A549 (cell line): ENCODE data around the gene CMTM4. TPM values are rescaled to one million over a fixed set of nuclear protein-coding genes. Genes with fewer than 3 reads are reported as not detected.
"Not testable (repeated sequence)": the region's sequence is repeated elsewhere in the genome, so short reads cannot be mapped to it uniquely, and the experiment has no call there.

Source experiments
- ATAC-seq, 2 experiments: fragments of 200-7000 bp in 1 of 2; fragments of >200 bp in 1 of 2; cut with Nextera tagmentation in 1 of 2; cut with Tn5 transposase in 1 of 2; 3 replicates each; pipeline versions ENCODE4 v1.8.0 to v1.9.1; 2018 to 2020; ENCODE audit warnings: mild to moderate bottlenecking in 1 of 2, moderate library complexity in 1 of 2
- CTCF ChIA-PET: fragments of 300-600 bp; sonication (Branson Sonifier 250); formaldehyde crosslinking; extraction: SDS; loops from one replicate; lab custom pipeline; 2021; ENCODE audit warnings: antibody characterized with exemption, inconsistent platforms; lab: Yijun Ruan, JAX
- POLR2A ChIA-PET: fragments of 350-600 bp; formaldehyde crosslinking; extraction: SDS; loops from one replicate; lab custom pipeline; 2021; ENCODE audit warnings: antibody characterized with exemption, inconsistent platforms; lab: Yijun Ruan, JAX
- DNase-seq, 2 experiments: peaks; one replicate each; pipeline versions ENCODE4 v3.0.0 to v3.0.0-alpha.2; 2011 to 2016; ENCODE audit warnings: low read depth in 1 of 2, low spot score in 1 of 2
- FAIRE-seq: peaks from 2 replicates; lab custom pipeline; 2011; peaks lifted over from hg19 to GRCh38; lab: Jason Lieb, UNC
- H3K27ac ChIP-seq, 2 experiments: fragments of >200 bp; sonication (Bioruptor Twin); formaldehyde crosslinking; 3 replicates each; pipeline ENCODE4 v1.5.1; 2016 to 2017
- H3K4me1 ChIP-seq: fragments of >200 bp; sonication (Bioruptor Twin); formaldehyde crosslinking; 3 replicates; pipeline ENCODE4 v1.6.1; 2016
- H3K4me2 ChIP-seq: fragments of >200 bp; sonication (Bioruptor Twin); formaldehyde crosslinking; 3 replicates; pipeline ENCODE4 v1.6.1; 2016
- H3K4me3 ChIP-seq: fragments of >200 bp; sonication (Bioruptor Twin); formaldehyde crosslinking; 3 replicates; pipeline ENCODE4 v1.5.1; 2016
- H3K9me3 ChIP-seq: fragments of >200 bp; sonication (Bioruptor Twin); formaldehyde crosslinking; 3 replicates; pipeline ENCODE4 v1.6.1; 2016
- CBX8 ChIP-seq: fragments of 200-600 bp; sonication (generic); IDR thresholded peaks from 2 replicates; pipeline ENCODE4 v1.6.1; 2016
- CHD2 ChIP-seq: fragments of 150-350 bp; IDR thresholded peaks from 2 replicates; pipeline ENCODE4 v1.6.1; 2014; ENCODE audit warnings: low read length; ENCODE audit not compliant: partially characterized antibody
- EHF ChIP-seq: fragments of 250-450 bp; sonication (Bioruptor Pico); IDR thresholded peaks from 2 replicates; pipeline ENCODE4 v1.5.0; 2020; ENCODE audit warnings: mild to moderate bottlenecking
- ESRRA ChIP-seq: fragments of 150-350 bp; IDR thresholded peaks from 2 replicates; pipeline ENCODE4 v1.6.1; 2014; ENCODE audit warnings: mild to moderate bottlenecking, low read length, borderline replicate concordance
- FOSB ChIP-seq: fragments of 250-450 bp; sonication (Bioruptor Pico); IDR thresholded peaks from 2 replicates; pipeline ENCODE4 v1.5.0; 2020; ENCODE audit warnings: mild to moderate bottlenecking, moderate library complexity
- FOSL2 ChIP-seq, 2 experiments: fragments of 450-650 bp in 1 of 2; fragments of >200 bp in 1 of 2; sonication (Bioruptor Twin) in 1 of 2; formaldehyde crosslinking; IDR thresholded peaks; 2 replicates each; pipeline versions ENCODE4 v1.5.0 to v1.6.1; 2016 to 2020; ENCODE audit warnings: mild to moderate bottlenecking in 1 of 2, moderate library complexity in 1 of 2
- FOXS1 ChIP-seq: fragments of 250-450 bp; sonication (Bioruptor Pico); IDR thresholded peaks from 2 replicates; pipeline ENCODE4 v1.5.0; 2020; ENCODE audit warnings: mild to moderate bottlenecking, moderate library complexity
- JUN ChIP-seq, 2 experiments: fragments of >200 bp; sonication (Bioruptor Twin); formaldehyde crosslinking; IDR thresholded peaks; 2 replicates in 1 of 2; 3 replicates in 1 of 2; pipeline ENCODE4 v1.6.1; 2016 to 2017
- KDM1A ChIP-seq: fragments of 200-600 bp; sonication (generic); IDR thresholded peaks from 2 replicates; pipeline ENCODE4 v1.6.1; 2016; ENCODE audit warnings: low read depth, mild to moderate bottlenecking
- KDM5A ChIP-seq: fragments of 200-600 bp; sonication (generic); IDR thresholded peaks from 2 replicates; pipeline ENCODE4 v1.6.1; 2016; ENCODE audit warnings: antibody characterized with exemption, mild to moderate bottlenecking
- MAFK ChIP-seq: fragments of 450-650 bp; IDR thresholded peaks from 2 replicates; pipeline ENCODE4 v1.6.1; 2014; ENCODE audit not compliant: partially characterized antibody
- MAZ ChIP-seq: fragments of 150-350 bp; IDR thresholded peaks from 2 replicates; pipeline ENCODE4 v1.6.1; 2014; ENCODE audit warnings: antibody characterized with exemption, low read depth, low read length, borderline replicate concordance
- NFE2L2 ChIP-seq: fragments of 150-350 bp; conservative IDR thresholded peaks from 2 replicates; pipeline ENCODE4 v1.6.1; 2014; ENCODE audit warnings: low read length
- NR3C1 ChIP-seq: fragments of >200 bp; sonication (Bioruptor Twin); formaldehyde crosslinking; IDR thresholded peaks from 3 replicates; pipeline ENCODE4 v1.6.1; 2017
- POLR2AphosphoS2 ChIP-seq: conservative IDR thresholded peaks from 2 replicates; pipeline ENCODE4 v1.6.1; 2012; ENCODE audit warnings: low read length, improper control_type of control experiment, inconsistent platforms
- RARB ChIP-seq: fragments of 250-450 bp; sonication (Bioruptor Pico); IDR thresholded peaks from 2 replicates; pipeline ENCODE4 v1.8.0; 2021; ENCODE audit warnings: mild to moderate bottlenecking, moderate library complexity
- SREBF2 ChIP-seq: fragments of 450-650 bp; IDR thresholded peaks from 2 replicates; pipeline ENCODE4 v1.6.1; 2014; ENCODE audit warnings: mild to moderate bottlenecking, moderate library complexity
- WGBS: methylation state at CpG from one replicate; pipeline ENCODE4 v1.1.6; 2017; ENCODE audit errors: missing lambda C conversion rate; 5-methylcytosine and 5-hydroxymethylcytosine counted together
- polyA plus RNA-seq, 4 experiments: library from polyadenylated mRNA; depleted of rRNA in 3 of 4; stranded (reverse); fragments of >200 nt; fragmentation: RNase III in 1 of 4; extraction: RNeasy Plus Mini Kit Qiagen cat#74134 plus additional on column Dnase treatment in 1 of 4; gene quantifications; 2 replicates in 3 of 4; 3 replicates in 1 of 4; pipeline ENCODE4 v1.2.3, GENCODE V29; 2011 to 2017
- TF ChIP-seq, protein P1 (sequence below): IDR thresholded peaks from 2 replicates; pipeline ENCODE4 v1.6.1; 2012
- TF ChIP-seq, protein P2 (sequence below): IDR thresholded peaks from 2 replicates; pipeline ENCODE4 v1.6.1; 2012; ENCODE audit warnings: low read depth, borderline replicate concordance
- TF ChIP-seq, protein P3 (sequence below): fragments of >200 bp; sonication (Bioruptor Twin); formaldehyde crosslinking; IDR thresholded peaks from 2 replicates; pipeline ENCODE4 v1.6.1; 2016

The CMTM4 gene
- polyA plus RNA-seq, 2 of the 4 experiments (the other 2 are of a cell fraction): 24.8 to 58.6 TPM

DNA sequence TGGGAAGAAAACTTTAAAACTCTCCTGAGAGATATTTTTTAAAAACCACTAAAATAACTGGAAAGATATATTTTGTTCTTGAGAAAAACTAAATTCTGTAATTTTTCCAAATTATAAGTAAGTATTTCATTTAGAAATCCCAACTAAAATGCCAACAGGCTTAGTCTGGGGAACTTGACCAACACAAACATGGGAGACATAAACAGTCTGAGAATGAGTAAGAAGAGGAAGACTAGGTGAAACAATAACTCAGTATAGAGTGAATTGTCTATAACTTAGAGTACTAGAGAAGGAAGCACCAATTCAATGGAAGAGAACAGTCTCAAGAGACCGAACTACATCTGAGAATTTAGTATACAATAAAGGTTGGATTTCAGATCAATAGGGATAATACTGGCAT is 127.4 kb downstream of the CMTM4 start:
- ChIA-PET CTCF (interaction anchor here (1.0 to 1.4 kb wide), 6 partner anchors 36 to 162 kb away, joined by 3 to 5 read pairs (median 3); partner anchors contain the start of gene CMTM3), POLR2A (interaction anchor here (0.6 to 1.2 kb wide), 2 partner anchors 17 to 304 kb away, joined by 3 read pairs; partner anchors contain the start of gene CKLF)
- Histone ChIP-seq H3K4me2 (peak overlapping the region; percentile 57), H3K9me3 (no peaks in the 10 kb centered on the region), H3K4me1 (peaks cover 26% of the 10 kb centered on the region), H3K27ac (peak overlapping the region; percentile 47 to 49; a peak in 4 of 6 replicates), H3K4me3 (no peak overlapping the region)
- WGBS: 76% methylated on average over 1 of the region's 1 CpG
- no peak for TF ChIP-seq FOSB (CRISPR knock-in tag)
- TF ChIP-seq MAZ: no peak
- no peak for TF ChIP-seq JUN (IDR thresholded peaks at IDR 0.05)
- no peak for TF ChIP-seq NR3C1
- no peak for TF ChIP-seq FOXS1 (CRISPR knock-in tag)
- TF ChIP-seq, protein P1, sequence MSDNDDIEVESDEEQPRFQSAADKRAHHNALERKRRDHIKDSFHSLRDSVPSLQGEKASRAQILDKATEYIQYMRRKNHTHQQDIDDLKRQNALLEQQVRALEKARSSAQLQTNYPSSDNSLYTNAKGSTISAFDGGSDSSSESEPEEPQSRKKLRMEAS: no peak
- TF ChIP-seq, protein P2, sequence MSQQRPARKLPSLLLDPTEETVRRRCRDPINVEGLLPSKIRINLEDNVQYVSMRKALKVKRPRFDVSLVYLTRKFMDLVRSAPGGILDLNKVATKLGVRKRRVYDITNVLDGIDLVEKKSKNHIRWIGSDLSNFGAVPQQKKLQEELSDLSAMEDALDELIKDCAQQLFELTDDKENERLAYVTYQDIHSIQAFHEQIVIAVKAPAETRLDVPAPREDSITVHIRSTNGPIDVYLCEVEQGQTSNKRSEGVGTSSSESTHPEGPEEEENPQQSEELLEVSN: no peak
- TF ChIP-seq, protein P3, sequence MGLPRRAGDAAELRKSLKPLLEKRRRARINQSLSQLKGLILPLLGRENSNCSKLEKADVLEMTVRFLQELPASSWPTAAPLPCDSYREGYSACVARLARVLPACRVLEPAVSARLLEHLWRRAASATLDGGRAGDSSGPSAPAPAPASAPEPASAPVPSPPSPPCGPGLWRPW: no peak
- TF ChIP-seq SREBF2: no peak
- TF ChIP-seq FOSL2 (IDR thresholded peaks at IDR 0.05): no peak
- no peak for TF ChIP-seq FOSL2 (CRISPR knock-in tag; IDR thresholded peaks at IDR 0.05)
- TF ChIP-seq CBX8: no peak
- TF ChIP-seq EHF (CRISPR knock-in tag): no peak
- no peak for TF ChIP-seq POLR2AphosphoS2
- no peak for TF ChIP-seq NFE2L2
- no peak for TF ChIP-seq RARB (CRISPR knock-in tag)
- no peak for DNase-seq
- FAIRE-seq: peak; percentile 23
- peak in 1 of 2 experiments; percentile 56; a peak in 2 of 6 replicates for ATAC-seq

DNA sequence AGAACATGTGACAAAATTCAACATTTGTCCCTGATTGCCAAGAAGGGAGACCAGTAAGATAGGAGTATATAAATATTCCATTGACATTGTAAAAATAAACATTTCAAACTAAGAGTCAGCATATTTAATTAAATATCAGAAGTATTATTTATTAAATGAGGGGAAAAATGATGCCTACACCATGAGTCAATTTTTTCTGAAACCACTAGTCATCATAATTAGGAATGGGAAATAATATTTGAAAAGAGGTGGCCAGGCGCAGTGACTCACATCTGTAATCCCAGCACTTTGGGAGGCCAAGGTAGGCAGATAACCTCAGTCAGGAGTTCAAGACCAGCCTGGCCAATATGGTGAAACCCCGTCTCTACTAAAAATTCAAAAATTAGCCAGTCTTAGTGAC is 128.2 kb downstream of the CMTM4 start:
- WGBS: 82% methylated on average over 2 of the region's 2 CpGs
- Histone ChIP-seq H3K9me3 (no peaks in the 10 kb centered on the region), H3K4me3 (no peak overlapping the region), H3K4me1 (peaks cover 26% of the 10 kb centered on the region), H3K27ac (peak overlapping the region in 1 of 2 experiments; percentile 56; a peak in 3 of 6 replicates), H3K4me2 (peak overlapping the region; percentile 57; the same call in 1 of the 3 replicates)
- TF ChIP-seq MAFK: peak; percentile 53
- TF ChIP-seq FOSB (CRISPR knock-in tag): no peak
- TF ChIP-seq EHF (CRISPR knock-in tag): no peak
- TF ChIP-seq ESRRA: no peak
- no peak for TF ChIP-seq KDM5A
- no peak for TF ChIP-seq CHD2
- CTCF ChIA-PET: interaction anchor here (0.7 to 1.1 kb wide), 3 partner anchors 41 to 212 kb away, joined by 3 read pairs; no protein-coding TSS in a partner anchor
- FAIRE-seq: no peak
- POLR2A ChIA-PET: no interaction called here
- no peak for DNase-seq
- ATAC-seq: no peak

DNA sequence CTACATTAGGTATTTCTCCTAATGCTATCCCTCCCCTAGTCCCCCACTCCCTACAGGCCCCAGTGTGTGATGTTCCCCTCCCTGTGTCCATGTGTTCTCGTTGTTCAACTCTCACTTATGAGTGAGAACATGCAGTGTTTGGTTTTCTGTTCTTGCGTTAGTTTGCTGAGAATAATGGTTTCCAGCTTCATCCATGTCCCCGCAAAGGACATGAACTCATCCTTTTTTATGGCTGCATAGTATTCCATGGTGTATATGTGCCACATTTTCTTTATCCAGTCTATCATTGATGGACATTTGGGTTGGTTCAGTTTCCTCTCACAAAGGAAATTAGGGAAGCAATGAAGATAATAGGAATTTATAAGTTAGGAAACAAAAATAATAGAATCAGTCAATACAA is 129.3 kb downstream of the CMTM4 start:
- DNase-seq, H3K4me2 ChIP-seq, H3K27ac ChIP-seq, CTCF ChIA-PET, POLR2A ChIA-PET, FAIRE-seq, H3K9me3 ChIP-seq, H3K4me3 ChIP-seq, ATAC-seq: not testable (repeated sequence)
- WGBS: 98% methylated on average over 3 of the region's 3 CpGs
- peak; percentile 48; the same call in 1 of the 2 replicates for TF ChIP-seq KDM1A
- peaks cover 26% of the 10 kb centered on the region for H3K4me1 ChIP-seq
